BE2C (cell line): Measurements from ENCODE around the gene CFAP73.
"Not testable (repeated sequence)": the region's sequence is repeated elsewhere in the genome, so short reads cannot be mapped to it uniquely, and the experiment has no call there.

ENCODE experiments used
- DNase-seq: peaks from one replicate; pipeline ENCODE4 v3.0.0-alpha.2; 2020
- H3K27me3 ChIP-seq: fragments of 250-450 bp; sonication (Bioruptor Pico); 2 replicates; pipeline ENCODE4 v1.5.1; 2020; ENCODE audit warnings: mild to moderate bottlenecking
- H3K36me3 ChIP-seq: fragments of 250-450 bp; sonication (Bioruptor Pico); 2 replicates; pipeline ENCODE4 v1.5.1; 2020; ENCODE audit warnings: mild to moderate bottlenecking
- H3K4me1 ChIP-seq: fragments of 250-450 bp; sonication (Bioruptor Pico); 2 replicates; pipeline ENCODE4 v1.5.1; 2020
- H3K4me3 ChIP-seq: 2 replicates; pipeline ENCODE4 v1.5.1; 2011; ENCODE audit warnings: low read depth, low read length
- H3K9me3 ChIP-seq: fragments of 250-450 bp; sonication (Bioruptor Pico); 2 replicates; pipeline ENCODE4 v1.5.1; 2020
- CTCF ChIP-seq: IDR thresholded peaks from 2 replicates; pipeline ENCODE4 v1.5.1; 2012; ENCODE audit warnings: mild to moderate bottlenecking, low read depth, low read length

Gene CFAP73

DNA sequence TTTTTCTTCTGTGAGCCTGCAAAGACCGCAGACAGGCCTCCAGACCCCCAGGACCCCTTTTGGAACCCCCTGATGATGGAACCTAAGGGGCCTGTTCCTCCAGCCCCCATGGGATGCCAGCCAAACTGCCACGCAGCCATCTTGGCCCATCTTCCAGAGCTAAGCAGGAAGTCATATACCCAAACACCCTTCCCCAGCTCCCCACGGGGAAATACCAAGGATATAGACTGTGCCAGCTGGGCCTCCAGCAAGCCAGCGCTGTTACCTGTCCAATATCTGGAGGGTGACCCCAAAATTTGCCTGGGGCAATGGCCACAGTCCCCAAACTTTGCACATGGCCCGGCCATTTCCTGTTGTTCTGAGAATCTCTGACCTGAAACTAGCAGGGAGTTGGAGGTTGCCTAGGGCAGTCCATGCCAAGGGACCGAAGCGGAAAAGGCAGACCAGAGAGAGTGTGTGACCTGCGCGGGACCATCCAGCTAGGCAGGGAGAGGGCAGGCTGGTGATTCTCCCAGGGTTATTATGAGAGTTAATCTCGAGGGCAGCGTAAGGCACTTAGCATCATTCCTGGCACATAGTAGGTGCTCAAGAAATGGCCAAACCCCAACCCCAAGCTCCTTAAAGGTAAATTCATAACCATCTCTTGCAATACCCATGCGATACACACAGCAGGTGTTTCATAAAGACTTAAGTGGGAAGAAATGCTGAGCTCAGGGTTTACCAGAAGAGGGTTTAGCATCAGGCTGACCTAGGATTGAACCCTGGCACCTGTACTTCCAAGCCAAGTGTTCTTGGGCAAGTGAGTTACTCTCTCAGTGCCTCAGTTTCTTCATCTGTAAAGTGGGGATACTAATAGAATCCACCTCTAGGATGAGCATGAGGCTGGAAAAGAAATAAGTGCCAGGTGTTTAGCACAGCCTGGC lies 11.4 kb upstream of the CFAP73 start:
- no peak overlapping the region for H3K4me3 ChIP-seq
- H3K27me3 ChIP-seq, result no peaks in the 10 kb centered on the region; the same call in 1 of the 2 replicates
- H3K9me3 ChIP-seq, result no peaks in the 10 kb centered on the region
- H3K36me3 ChIP-seq, result no peaks in the 10 kb centered on the region
- no peak for DNase-seq
- peaks cover 4% of the 10 kb centered on the region for H3K4me1 ChIP-seq
- no peak for TF ChIP-seq CTCF

GRCh38 chr12:113138826-113139225 lies 10.7 kb upstream of the CFAP73 start:
- no peaks in the 10 kb centered on the region for H3K36me3 ChIP-seq
- no peak for DNase-seq
- H3K27me3 ChIP-seq, result no peaks in the 10 kb centered on the region; the same call in 1 of the 2 replicates
- H3K4me1 ChIP-seq, result peaks cover 4% of the 10 kb centered on the region
- no peak for TF ChIP-seq CTCF
- H3K4me3 ChIP-seq, result no peak overlapping the region
- no peaks in the 10 kb centered on the region for H3K9me3 ChIP-seq

- Histone ChIP-seq H3K27me3 (no peaks in the 10 kb centered on the region; the same call in 1 of the 2 replicates), H3K4me1 (peaks cover 4% of the 10 kb centered on the region), H3K4me3 (no peak overlapping the region), H3K36me3 (no peaks in the 10 kb centered on the region), H3K9me3 (no peaks in the 10 kb centered on the region)
- TF ChIP-seq CTCF, result no peak
- DNase-seq, result no peak
Measured at GRCh38 chr12:113140706-113141105, 8.8 kb upstream of the CFAP73 start.

- not testable (repeated sequence) for H3K9me3 ChIP-seq, H3K27me3 ChIP-seq, DNase-seq, H3K4me1 ChIP-seq, H3K36me3 ChIP-seq, H3K4me3 ChIP-seq
Measured at GRCh38 chr12:113141716-113142115, 7.8 kb upstream of the CFAP73 start.

DNA sequence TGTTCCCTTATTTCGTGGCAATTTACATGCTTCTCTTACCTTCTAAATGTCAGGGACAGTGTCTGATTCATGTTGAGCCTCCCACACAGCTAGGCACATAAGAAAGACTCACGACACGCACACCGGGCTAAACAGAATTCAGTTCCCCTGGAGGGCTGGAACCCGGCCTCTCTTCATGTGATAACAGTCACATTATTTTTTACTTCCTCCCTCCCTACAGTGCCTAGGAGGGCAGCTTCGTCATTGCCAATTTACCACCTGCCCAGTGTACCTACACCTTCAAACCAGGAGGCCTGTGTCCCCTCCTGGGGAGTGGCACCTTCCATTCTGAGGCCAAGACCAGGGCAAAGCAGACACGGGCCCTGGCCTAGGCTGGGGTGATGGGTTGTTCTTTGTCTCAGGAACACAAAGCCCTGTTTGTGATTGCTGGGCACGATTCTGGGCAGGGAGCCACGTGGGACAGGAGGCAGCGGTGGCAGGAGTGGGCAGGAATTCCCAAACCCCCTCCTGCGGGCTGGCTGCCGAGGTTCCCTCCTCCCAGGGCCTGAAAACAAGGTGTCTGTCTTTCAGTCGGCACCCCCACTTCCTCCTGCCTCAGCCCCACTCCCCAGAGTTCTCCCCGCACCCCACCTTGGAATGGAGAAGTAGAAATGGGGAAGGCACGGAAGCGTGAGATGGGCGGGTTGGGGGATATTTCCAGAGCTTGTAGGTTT lies 7.2 kb upstream of the CFAP73 start:
- Histone ChIP-seq H3K4me3 (no peak overlapping the region), H3K36me3 (no peaks in the 10 kb centered on the region), H3K27me3 (no peaks in the 10 kb centered on the region), H3K4me1 (no peaks in the 10 kb centered on the region), H3K9me3 (no peaks in the 10 kb centered on the region)
- no peak for DNase-seq
- TF ChIP-seq CTCF, result no peak

GRCh38 chr12:113142886-113143332 lies 6.6 kb upstream of the CFAP73 start:
- no peaks in the 10 kb centered on the region for H3K36me3 ChIP-seq
- no peaks in the 10 kb centered on the region for H3K27me3 ChIP-seq
- TF ChIP-seq CTCF, result no peak
- H3K9me3 ChIP-seq, result no peaks in the 10 kb centered on the region
- no peak overlapping the region for H3K4me3 ChIP-seq
- no peaks in the 10 kb centered on the region for H3K4me1 ChIP-seq
- DNase-seq, result no peak
